Gastrocnemius medialis (tissue), 4 donors: ENCODE results near the gene RBM23.

ENCODE experiments used
- CTCF ChIP-seq, 5 experiments: fragments of 450-650 bp in 3 of 5; fragments of 200-600 bp in 2 of 5; sonication (generic) in 2 of 5; IDR thresholded peaks in 4 of 5; conservative IDR thresholded peaks in 1 of 5; 1 replicate in 4 of 5; 2 replicates in 1 of 5; pipeline ENCODE4 v1.5.1; 2016 to 2019; ENCODE audit warnings: antibody characterized with exemption in 5 of 5, mild to moderate bottlenecking in 3 of 5, moderate library complexity in 3 of 5
- POLR2A ChIP-seq, 2 donors: fragments of 450-650 bp; IDR thresholded peaks; one replicate each; pipeline ENCODE4 v1.6.1; 2017; ENCODE audit warnings: antibody characterized with exemption in 2 of 2, mild to moderate bottlenecking in 2 of 2, moderate library complexity in 2 of 2

- TF ChIP-seq POLR2A (IDR thresholded peaks at IDR 0.05) = no peak
- no peak for TF ChIP-seq CTCF (IDR thresholded peaks at IDR 0.05 in 4 of 5, conservative IDR thresholded peaks at IDR 0.05 in 1 of 5)
These were observed 71.1 kb downstream of the RBM23 start for GRCh38 chr14:22847661-22848341.
